Adipose tissue (tissue), 3 donors: ENCODE results near the gene MAML1. TPM values are rescaled to one million over a fixed set of nuclear protein-coding genes. Genes with fewer than 3 reads are reported as not detected.
"Not testable (repeated sequence)": the region's sequence is repeated elsewhere in the genome, so short reads cannot be mapped to it uniquely, and the experiment has no call there.

Experiments used
- H3K27ac ChIP-seq: one replicate; pipeline ENCODE4 v1.5.1; 2013; ENCODE audit warnings: low read depth, low read length
- WGBS, 3 donors: extraction: QIAGEN DNeasy Blood & Tissue Kit; methylation state at CpG; one replicate each; pipeline ENCODE4 v1.1.7; 2013; 5-methylcytosine and 5-hydroxymethylcytosine counted together
- polyA plus RNA-seq, 3 donors: library from polyadenylated mRNA; stranded (reverse); fragments of 200-250 nt; gene quantifications; one replicate each; pipeline ENCODE4 v1.2.3, GENCODE V29; 2013
- donor health status: healthy with polysubstance abuse.
- donor health status: Bipolar disorder and iron deficiency.
- donor health status: healthy.

Gene MAML1
- polyA plus RNA-seq, 3 donors: 8.9 to 12.9 (median 10.0) TPM

- WGBS, 3 donors: 71 to 79% (median 76%) methylated on average over 3 of the region's 3 CpGs
- no peak overlapping the region for H3K27ac ChIP-seq
Observed at GRCh38 chr5:179730852-179731251, 1.8 kb upstream of the MAML1 start.

- peak overlapping the region; percentile 80 for H3K27ac ChIP-seq
- WGBS, 3 donors: 48 to 65% (median 49%) methylated on average over 24 of the region's 24 CpGs
Observed at GRCh38 chr5:179731791-179732411, 721 bp upstream of the MAML1 start.

- WGBS, 3 donors: 0 to 1% (median 1%) methylated on average over 62 to 101 of the region's 101 CpGs
- H3K27ac ChIP-seq: peak overlapping the region; percentile 86
Observed at GRCh38 chr5:179732918-179733771, 523 bp downstream of the MAML1 start.

- H3K27ac ChIP-seq: no peak overlapping the region
- WGBS, 3 donors: 0 to 2% (median 2%) methylated on average over 2 of the region's 2 CpGs
Observed at GRCh38 chr5:179733772-179734126, 1.1 kb downstream of the MAML1 start.

- no peak overlapping the region for H3K27ac ChIP-seq
- WGBS, 3 donors: 79 to 84% (median 81%) methylated on average over 12 of the region's 12 CpGs
Observed at GRCh38 chr5:179734536-179735164, 2.0 kb downstream of the MAML1 start.

GRCh38 chr5:179738742-179739141 is 6.1 kb downstream of the MAML1 start:
- WGBS, 3 donors: 85 to 89% (median 85%) methylated on average over 4 of the region's 4 CpGs
- no peak overlapping the region for H3K27ac ChIP-seq

- not testable (repeated sequence) for H3K27ac ChIP-seq
- 82 to 90% (median 85%) methylated on average over 7 of the region's 7 CpGs for WGBS, 3 donors
Observed at GRCh38 chr5:179744106-179744505, 11.5 kb downstream of the MAML1 start.

GRCh38 chr5:179746872-179747271 is 14.2 kb downstream of the MAML1 start:
- no peak overlapping the region for H3K27ac ChIP-seq
- 93 to 100% (median 96%) methylated on average over 2 of the region's 2 CpGs for WGBS, 3 donors

GRCh38 chr5:179747811-179748210 is 15.2 kb downstream of the MAML1 start:
- H3K27ac ChIP-seq: no peak overlapping the region
- 84 to 96% (median 90%) methylated on average over 3 of the region's 3 CpGs for WGBS, 3 donors

- no peak overlapping the region for H3K27ac ChIP-seq
- 80 to 89% (median 88%) methylated on average over 8 of the region's 8 CpGs for WGBS, 3 donors
Observed at GRCh38 chr5:179749857-179750508, 17.4 kb downstream of the MAML1 start.

GRCh38 chr5:179753971-179754370 is 21.3 kb downstream of the MAML1 start:
- no peak overlapping the region for H3K27ac ChIP-seq
- 82 to 99% (median 86%) methylated on average over 5 of the region's 5 CpGs for WGBS, 3 donors

- 15 to 59% (median 51%) methylated on average over 2 of the region's 2 CpGs for WGBS, 3 donors
- no peak overlapping the region for H3K27ac ChIP-seq
Observed at GRCh38 chr5:179755022-179755421, 22.4 kb downstream of the MAML1 start.

GRCh38 chr5:179758955-179759354 is 26.3 kb downstream of the MAML1 start:
- 53 to 76% (median 56%) methylated on average over 8 of the region's 8 CpGs for WGBS, 3 donors
- H3K27ac ChIP-seq: no peak overlapping the region

GRCh38 chr5:179759581-179760551 is 27.2 kb downstream of the MAML1 start:
- H3K27ac ChIP-seq: no peak overlapping the region
- 77 to 91% (median 79%) methylated on average over 9 of the region's 9 CpGs for WGBS, 3 donors

GRCh38 chr5:179762079-179762780 is 29.6 kb downstream of the MAML1 start:
- 38 to 44% (median 40%) methylated on average over 10 of the region's 10 CpGs for WGBS, 3 donors
- H3K27ac ChIP-seq: no peak overlapping the region

GRCh38 chr5:179762781-179763176 is 30.2 kb downstream of the MAML1 start:
- no peak overlapping the region for H3K27ac ChIP-seq
- WGBS, 3 donors: 16 to 23% (median 18%) methylated on average over 3 of the region's 3 CpGs

- WGBS, 3 donors: 21 to 27% (median 27%) methylated on average over 10 of the region's 10 CpGs
- no peak overlapping the region for H3K27ac ChIP-seq
Observed at GRCh38 chr5:179763215-179763945, 30.8 kb downstream of the MAML1 start.
